NT2/D1 (cell line): ENCODE results near the gene ELMOD1.

Experiments used
- DNase-seq: peaks from one replicate; pipeline ENCODE4 v3.0.0-alpha.2; 2011; ENCODE audit warnings: low read depth, low spot score
- H3K27me3 ChIP-seq: 2 replicates; pipeline ENCODE4 v1.6.0; 2011; ENCODE audit warnings: mild to moderate bottlenecking; ENCODE audit not compliant: insufficient read length, insufficient read depth
- H3K36me3 ChIP-seq: 2 replicates; pipeline ENCODE4 v1.6.1; 2011; ENCODE audit warnings: mild to moderate bottlenecking, low read length, mixed read lengths; ENCODE audit not compliant: insufficient read depth, insufficient read length
- H3K4me1 ChIP-seq: 2 replicates; pipeline ENCODE4 v1.5.1; 2011; ENCODE audit not compliant: insufficient read depth, insufficient read length
- H3K4me3 ChIP-seq: 2 replicates; pipeline ENCODE4 v1.5.1; 2011; ENCODE audit warnings: low read depth; ENCODE audit not compliant: insufficient read length
- H3K9ac ChIP-seq: 2 replicates; pipeline ENCODE4 v1.6.0; 2011; ENCODE audit warnings: low read depth; ENCODE audit not compliant: insufficient read length
- H3K9me3 ChIP-seq: 2 replicates; pipeline ENCODE4 v1.5.1; 2011; ENCODE audit warnings: mild to moderate bottlenecking, low read length; ENCODE audit not compliant: insufficient read depth
- SUZ12 ChIP-seq: IDR thresholded peaks from 2 replicates; pipeline ENCODE4 v1.6.1; 2011; ENCODE audit not compliant: insufficient read length, insufficient read depth; ENCODE audit errors: extremely low read depth
- YY1 ChIP-seq: IDR thresholded peaks from 2 replicates; pipeline ENCODE4 v1.6.1; 2011; ENCODE audit not compliant: insufficient read length, insufficient read depth
- ZNF274 ChIP-seq: IDR thresholded peaks from 2 replicates; pipeline ENCODE4 v1.6.1; 2011; ENCODE audit warnings: mild to moderate bottlenecking, low read depth, low read length

Gene ELMOD1

GRCh38 chr11:107605061-107606006, 14.4 kb downstream of the ELMOD1 start:
- H3K4me1 ChIP-seq = peaks cover 2% of the 10 kb centered on the region
- no peaks in the 10 kb centered on the region for H3K27me3 ChIP-seq
- no peak overlapping the region for H3K4me3 ChIP-seq
- no peak for TF ChIP-seq YY1
- no peak for TF ChIP-seq SUZ12
- no peak for TF ChIP-seq ZNF274
- no peak for DNase-seq
- H3K36me3 ChIP-seq = no peaks in the 10 kb centered on the region
- no peak overlapping the region for H3K9ac ChIP-seq
- H3K9me3 ChIP-seq = no peaks in the 10 kb centered on the region

GRCh38 chr11:107606141-107606540, 15.2 kb downstream of the ELMOD1 start:
- Histone ChIP-seq H3K9me3 (no peaks in the 10 kb centered on the region), H3K36me3 (no peaks in the 10 kb centered on the region), H3K4me3 (no peak overlapping the region), H3K4me1 (peaks cover 2% of the 10 kb centered on the region), H3K27me3 (no peaks in the 10 kb centered on the region), H3K9ac (no peak overlapping the region)
- DNase-seq = no peak
- TF ChIP-seq ZNF274 = no peak
- TF ChIP-seq SUZ12 = no peak
- no peak for TF ChIP-seq YY1

- H3K9me3 ChIP-seq = no peaks in the 10 kb centered on the region
- no peak overlapping the region for H3K4me3 ChIP-seq
- H3K9ac ChIP-seq = no peak overlapping the region
- no peaks in the 10 kb centered on the region for H3K27me3 ChIP-seq
- H3K36me3 ChIP-seq = no peaks in the 10 kb centered on the region
- peaks cover 2% of the 10 kb centered on the region for H3K4me1 ChIP-seq
- no peak for DNase-seq
- no peak for TF ChIP-seq YY1
- TF ChIP-seq ZNF274 = no peak
- no peak for TF ChIP-seq SUZ12
These were observed 17.9 kb downstream of the ELMOD1 start for GRCh38 chr11:107608809-107609208.

GRCh38 chr11:107609400-107610218, 18.7 kb downstream of the ELMOD1 start:
- H3K4me3 ChIP-seq = no peak overlapping the region
- DNase-seq = no peak
- H3K9ac ChIP-seq = no peak overlapping the region
- H3K4me1 ChIP-seq = peaks cover 2% of the 10 kb centered on the region
- no peak for TF ChIP-seq ZNF274
- no peak for TF ChIP-seq SUZ12
- no peak for TF ChIP-seq YY1
- H3K36me3 ChIP-seq = no peaks in the 10 kb centered on the region
- no peaks in the 10 kb centered on the region for H3K27me3 ChIP-seq
- H3K9me3 ChIP-seq = no peaks in the 10 kb centered on the region

- H3K4me1 ChIP-seq = no peaks in the 10 kb centered on the region
- TF ChIP-seq YY1 = no peak
- no peak for TF ChIP-seq ZNF274
- TF ChIP-seq SUZ12 = no peak
- H3K36me3 ChIP-seq = no peaks in the 10 kb centered on the region
- no peaks in the 10 kb centered on the region for H3K9me3 ChIP-seq
- H3K27me3 ChIP-seq = no peaks in the 10 kb centered on the region
- no peak overlapping the region for H3K4me3 ChIP-seq
- no peak overlapping the region for H3K9ac ChIP-seq
- no peak for DNase-seq
These were observed 21.5 kb downstream of the ELMOD1 start for GRCh38 chr11:107612445-107612844.

- TF ChIP-seq SUZ12 (no peak), ZNF274 (no peak), YY1 (no peak)
- DNase-seq = no peak
- Histone ChIP-seq H3K9ac (no peak overlapping the region), H3K4me3 (no peak overlapping the region), H3K36me3 (no peaks in the 10 kb centered on the region), H3K27me3 (no peaks in the 10 kb centered on the region), H3K9me3 (no peaks in the 10 kb centered on the region), H3K4me1 (no peaks in the 10 kb centered on the region)
These were observed 29.0 kb downstream of the ELMOD1 start for GRCh38 chr11:107619926-107620325.

GRCh38 chr11:107621081-107621480, 30.1 kb downstream of the ELMOD1 start:
- TF ChIP-seq ZNF274 (no peak), SUZ12 (no peak), YY1 (no peak)

More at GRCh38 chr11:107621081-107621480, 30.1 kb downstream of the ELMOD1 start:
- no peaks in the 10 kb centered on the region for H3K9me3 ChIP-seq
- H3K4me1 ChIP-seq = no peaks in the 10 kb centered on the region
- no peak overlapping the region for H3K9ac ChIP-seq
- no peak overlapping the region for H3K4me3 ChIP-seq
- H3K27me3 ChIP-seq = no peaks in the 10 kb centered on the region
- no peaks in the 10 kb centered on the region for H3K36me3 ChIP-seq
- DNase-seq = no peak
